Thoracic aorta (tissue), 2 donors: Measurements from ENCODE around the gene ENOSF1. TPM values are rescaled to one million over a fixed set of nuclear protein-coding genes. Genes with fewer than 3 reads are reported as not detected.

ENCODE experiments used
- ATAC-seq: fragments of 150-250 bp; one replicate; pipeline ENCODE4 v1.8.0; 2017; ENCODE audit warnings: low read depth; ENCODE audit not compliant: insufficient number of reproducible peaks, low FRiP score
- DNase-seq: peaks from one replicate; pipeline ENCODE4 v3.0.0-alpha.2; 2020; ENCODE audit warnings: low spot score
- H3K27ac ChIP-seq, 2 donors: fragments of 200-600 bp; sonication (generic); 1 replicate in 1 of 2; 2 replicates in 1 of 2; pipeline ENCODE4 v1.5.1; 2016; ENCODE audit warnings: mild to moderate bottlenecking in 2 of 2, moderate library complexity in 2 of 2
- H3K27me3 ChIP-seq: fragments of 200-600 bp; sonication (generic); replicated peaks from 2 replicates; pipeline ENCODE4 v1.6.0; 2016; ENCODE audit warnings: mild to moderate bottlenecking; ENCODE audit not compliant: insufficient read depth
- H3K36me3 ChIP-seq: fragments of 200-600 bp; sonication (generic); one replicate; pipeline ENCODE4 v1.5.1; 2016
- H3K4me1 ChIP-seq, 2 donors: fragments of 200-600 bp; sonication (generic); 1 replicate in 1 of 2; 2 replicates in 1 of 2; pipeline versions ENCODE4 v1.5.1 to v1.6.0; 2016; ENCODE audit warnings: low read depth in 2 of 2, mild to moderate bottlenecking in 1 of 2; ENCODE audit not compliant: control insufficient read depth in 1 of 2
- H3K4me3 ChIP-seq: fragments of 200-600 bp; sonication (generic); 2 replicates; pipeline ENCODE4 v1.5.1; 2016; ENCODE audit warnings: mild to moderate bottlenecking
- H3K9me3 ChIP-seq: fragments of 200-600 bp; sonication (generic); 2 replicates; pipeline ENCODE4 v1.5.1; 2016
- total RNA-seq, 2 donors: library from RNA; depleted of rRNA; stranded (reverse); fragments of >200 nt; gene quantifications; one replicate each; pipeline versions ENCODE4 v1.1.0 to v1.2.3, GENCODE V29; 2016
- TF ChIP-seq, protein P1 (sequence below): fragments of 200-600 bp; sonication (generic); IDR thresholded peaks from one replicate; pipeline ENCODE4 v1.5.1; 2019; ENCODE audit warnings: antibody characterized with exemption

ENOSF1 gene
- total RNA-seq, 2 donors from 2014 or later: 77.8 to 85.9 TPM

DNA sequence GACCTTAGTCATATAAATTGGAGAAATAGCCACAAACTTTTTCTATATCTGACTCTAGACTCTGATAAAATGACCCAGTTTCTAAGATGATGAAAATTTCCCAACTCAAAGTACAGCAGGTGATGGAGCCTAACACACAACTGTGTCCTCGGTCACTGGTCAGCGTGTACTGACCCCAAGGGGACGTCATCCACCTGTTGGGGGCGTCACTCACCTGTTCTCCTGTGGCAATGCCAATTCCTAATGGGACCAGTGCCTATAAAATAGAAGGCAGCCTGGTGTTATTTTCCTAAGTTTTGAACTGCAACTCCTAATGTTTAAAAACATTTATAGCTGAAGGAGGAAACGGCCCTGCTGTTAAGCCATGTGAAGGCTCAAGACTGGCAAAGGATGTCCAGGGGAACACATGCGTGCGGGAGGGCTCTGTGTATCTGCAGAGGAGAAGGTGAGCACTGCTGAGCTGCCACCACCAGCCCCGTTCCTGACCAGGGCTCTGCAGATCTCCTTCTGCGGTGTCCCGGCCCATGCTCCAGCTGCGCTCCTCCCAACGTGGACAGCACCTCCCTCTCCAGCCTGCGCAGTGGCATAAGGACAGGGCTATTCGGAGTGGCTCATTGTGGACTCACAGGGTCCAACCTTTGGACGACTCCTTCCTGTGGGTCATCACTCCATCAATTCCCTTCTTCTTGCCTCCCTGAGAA lies 33.8 kb downstream of the ENOSF1 start:
- TF ChIP-seq, protein P1, sequence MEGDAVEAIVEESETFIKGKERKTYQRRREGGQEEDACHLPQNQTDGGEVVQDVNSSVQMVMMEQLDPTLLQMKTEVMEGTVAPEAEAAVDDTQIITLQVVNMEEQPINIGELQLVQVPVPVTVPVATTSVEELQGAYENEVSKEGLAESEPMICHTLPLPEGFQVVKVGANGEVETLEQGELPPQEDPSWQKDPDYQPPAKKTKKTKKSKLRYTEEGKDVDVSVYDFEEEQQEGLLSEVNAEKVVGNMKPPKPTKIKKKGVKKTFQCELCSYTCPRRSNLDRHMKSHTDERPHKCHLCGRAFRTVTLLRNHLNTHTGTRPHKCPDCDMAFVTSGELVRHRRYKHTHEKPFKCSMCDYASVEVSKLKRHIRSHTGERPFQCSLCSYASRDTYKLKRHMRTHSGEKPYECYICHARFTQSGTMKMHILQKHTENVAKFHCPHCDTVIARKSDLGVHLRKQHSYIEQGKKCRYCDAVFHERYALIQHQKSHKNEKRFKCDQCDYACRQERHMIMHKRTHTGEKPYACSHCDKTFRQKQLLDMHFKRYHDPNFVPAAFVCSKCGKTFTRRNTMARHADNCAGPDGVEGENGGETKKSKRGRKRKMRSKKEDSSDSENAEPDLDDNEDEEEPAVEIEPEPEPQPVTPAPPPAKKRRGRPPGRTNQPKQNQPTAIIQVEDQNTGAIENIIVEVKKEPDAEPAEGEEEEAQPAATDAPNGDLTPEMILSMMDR: no peak
- peaks cover 20% of the 10 kb centered on the region for H3K36me3 ChIP-seq
- H3K9me3 ChIP-seq: no peaks in the 10 kb centered on the region
- H3K4me1 ChIP-seq: peaks cover 3 to 4% of the 10 kb centered on the region in 2 donors
- H3K4me3 ChIP-seq: no peak overlapping the region
- no peaks in the 10 kb centered on the region for H3K27me3 ChIP-seq
- no peak overlapping the region for H3K27ac ChIP-seq
- no peak for ATAC-seq
- no peak for DNase-seq

DNA sequence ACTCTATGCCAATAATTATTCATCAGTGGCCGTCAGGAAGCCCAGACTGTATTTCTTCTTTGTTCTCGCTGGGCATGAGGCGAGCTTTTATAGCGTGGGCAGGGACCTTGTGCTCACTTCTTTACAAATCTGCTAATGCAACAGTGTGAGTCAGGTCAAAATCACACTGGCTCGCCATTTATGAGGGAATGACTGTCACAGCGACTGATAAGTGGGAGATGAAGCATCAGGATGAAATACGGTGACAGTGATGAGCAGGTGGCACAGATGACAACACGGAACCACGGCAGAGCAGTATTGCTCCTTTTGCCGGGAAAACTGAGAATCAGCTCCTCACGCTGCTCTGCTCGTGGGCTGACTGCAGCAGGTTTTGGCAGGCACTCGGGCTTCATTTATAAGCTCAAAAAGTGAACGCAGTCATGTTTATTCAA lies 34.5 kb downstream of the ENOSF1 start:
- TF ChIP-seq, protein P1: no peak
- Histone ChIP-seq H3K27ac (no peak overlapping the region), H3K4me3 (no peak overlapping the region), H3K36me3 (peaks cover 16% of the 10 kb centered on the region), H3K4me1 (peaks cover 3 to 4% of the 10 kb centered on the region in 2 donors), H3K27me3 (no peaks in the 10 kb centered on the region), H3K9me3 (no peaks in the 10 kb centered on the region)
- DNase-seq (no peak), ATAC-seq (no peak)

DNA sequence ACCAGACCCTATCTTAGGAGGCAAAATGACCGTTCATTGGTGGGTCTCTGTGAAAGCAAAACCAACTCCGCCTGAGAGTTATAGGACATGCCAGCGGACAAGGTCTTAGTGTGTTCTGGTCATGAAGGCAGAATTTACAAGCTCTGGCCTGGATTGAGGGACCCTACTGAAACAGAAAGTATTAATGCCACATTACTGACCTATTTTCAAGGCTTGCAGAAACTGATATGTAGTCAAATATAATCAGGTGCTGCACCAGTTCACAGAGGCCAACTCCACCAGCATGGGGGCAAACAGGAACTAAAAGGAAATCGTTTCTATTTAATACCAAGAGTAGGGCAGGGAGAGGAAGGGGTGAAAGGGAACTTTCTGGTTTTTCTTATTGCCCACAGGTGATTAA lies 35.3 kb downstream of the ENOSF1 start:
- Histone ChIP-seq H3K27ac (no peak overlapping the region), H3K36me3 (peaks cover 19% of the 10 kb centered on the region), H3K27me3 (no peaks in the 10 kb centered on the region), H3K4me3 (no peak overlapping the region), H3K9me3 (no peaks in the 10 kb centered on the region), H3K4me1 (peaks cover 3 to 4% of the 10 kb centered on the region in 2 donors)
- TF ChIP-seq, protein P1: no peak
- ATAC-seq (no peak), DNase-seq (no peak)

DNA sequence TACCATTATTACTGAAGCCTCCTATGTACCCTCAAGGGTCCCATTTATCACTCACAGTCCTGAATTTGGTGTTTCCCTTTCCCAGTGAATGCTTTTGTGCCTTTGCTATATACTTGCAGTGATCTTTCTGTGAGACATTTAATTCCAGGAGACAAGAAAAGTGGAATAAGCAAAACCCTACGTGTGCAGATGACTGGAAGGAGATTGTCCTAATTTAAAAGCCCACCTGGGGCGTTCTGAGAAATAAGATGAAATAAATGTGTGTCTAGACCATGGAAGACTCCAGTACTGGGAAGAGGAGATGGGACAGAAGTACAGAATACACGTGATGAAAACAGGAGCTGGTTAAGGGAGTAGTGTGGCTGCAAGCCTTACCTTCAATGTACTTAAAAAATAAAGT lies 35.7 kb downstream of the ENOSF1 start:
- Histone ChIP-seq H3K36me3 (peaks cover 20% of the 10 kb centered on the region), H3K9me3 (no peaks in the 10 kb centered on the region), H3K4me3 (no peak overlapping the region), H3K27me3 (no peaks in the 10 kb centered on the region), H3K4me1 (peaks cover 3 to 4% of the 10 kb centered on the region in 2 donors), H3K27ac (no peak overlapping the region)
- DNase-seq (no peak), ATAC-seq (no peak)
- TF ChIP-seq, protein P1: no peak

DNA sequence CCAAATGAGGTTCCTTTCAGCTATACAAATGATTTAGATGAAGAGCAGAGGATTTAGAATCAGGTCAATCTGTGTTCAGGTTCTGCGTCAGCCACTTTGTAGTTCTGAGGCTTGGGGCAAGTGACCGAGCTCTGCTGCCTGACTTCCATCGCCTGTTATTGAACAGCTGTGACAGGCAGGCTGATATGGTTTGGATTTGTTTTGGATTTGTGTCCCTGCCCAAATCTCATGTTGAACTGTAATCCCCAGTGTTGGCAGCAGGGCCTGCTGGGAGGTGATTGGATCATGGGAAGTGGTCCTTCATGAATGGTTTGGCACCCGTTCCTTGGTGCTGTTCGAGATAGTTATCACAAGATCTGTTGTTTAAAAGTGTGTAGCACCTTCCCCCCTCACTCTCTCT lies 36.4 kb downstream of the ENOSF1 start:
- ATAC-seq (no peak), DNase-seq (no peak)
- H3K27ac ChIP-seq: no peak overlapping the region

More for the DNA sequence above, 36.4 kb downstream of the ENOSF1 start:
- Histone ChIP-seq H3K4me1 (peaks cover 3 to 4% of the 10 kb centered on the region in 2 donors), H3K4me3 (no peak overlapping the region), H3K27me3 (no peaks in the 10 kb centered on the region), H3K9me3 (no peaks in the 10 kb centered on the region), H3K36me3 (peaks cover 17% of the 10 kb centered on the region)
- TF ChIP-seq, protein P1: no peak
